NCI-H1092 treated with DMSO at 0.1 percent for 48 hours (cell line): ENCODE data around the gene NCR2.

Source experiments
- DNase-seq: peaks from one replicate; lab custom pipeline; 2025; lab: John Stamatoyannopoulos, UW

Gene NCR2

GRCh38 chr6:41331401-41332150 lies 3.8 kb upstream of the NCR2 start:
- DNase-seq: no peak

GRCh38 chr6:41332241-41332640 lies 3.2 kb upstream of the NCR2 start:
- DNase-seq: no peak

GRCh38 chr6:41332842-41333736 lies 2.3 kb upstream of the NCR2 start:
- no peak for DNase-seq

GRCh38 chr6:41334482-41335040 lies 847 bp upstream of the NCR2 start:
- DNase-seq: peak; percentile 13

GRCh38 chr6:41335943-41336342 lies 535 bp downstream of the NCR2 start:
- no peak for DNase-seq

- peak; percentile 14 for DNase-seq
Observed at GRCh38 chr6:41336824-41337223, 1.4 kb downstream of the NCR2 start.

GRCh38 chr6:41337709-41338108 lies 2.3 kb downstream of the NCR2 start:
- DNase-seq: no peak

- no peak for DNase-seq
Observed at GRCh38 chr6:41338659-41339058, 3.3 kb downstream of the NCR2 start.

GRCh38 chr6:41341580-41341979 lies 6.2 kb downstream of the NCR2 start:
- DNase-seq: no peak

- no peak for DNase-seq
Observed at GRCh38 chr6:41342241-41342640, 6.8 kb downstream of the NCR2 start.

- DNase-seq: no peak
Observed at GRCh38 chr6:41343641-41344187, 8.3 kb downstream of the NCR2 start.

GRCh38 chr6:41344876-41345275 lies 9.5 kb downstream of the NCR2 start:
- DNase-seq: no peak

GRCh38 chr6:41345901-41346300 lies 10.5 kb downstream of the NCR2 start:
- no peak for DNase-seq

GRCh38 chr6:41346441-41346840 lies 11.0 kb downstream of the NCR2 start:
- DNase-seq: no peak

- DNase-seq: no peak
Observed at GRCh38 chr6:41347378-41348050, 12.1 kb downstream of the NCR2 start.

GRCh38 chr6:41348934-41349333 lies 13.5 kb downstream of the NCR2 start:
- no peak for DNase-seq

- DNase-seq: no peak
Observed at GRCh38 chr6:41352396-41352795, 17.0 kb downstream of the NCR2 start.

- DNase-seq: no peak
Observed at GRCh38 chr6:41352907-41353306, 17.5 kb downstream of the NCR2 start.

GRCh38 chr6:41353333-41353732 lies 17.9 kb downstream of the NCR2 start:
- no peak for DNase-seq

GRCh38 chr6:41355952-41356351 lies 20.5 kb downstream of the NCR2 start:
- DNase-seq: no peak

- DNase-seq: no peak
Observed at GRCh38 chr6:41356825-41357224, 21.4 kb downstream of the NCR2 start.

- DNase-seq: no peak
Observed at GRCh38 chr6:41358503-41358902, 23.1 kb downstream of the NCR2 start.
